Measurements from ENCODE around the gene AP1B1.
A peak's percentile ranks its signal among the peaks of the same experiment; 100 is the strongest.
"Not testable (repeated sequence)": the region's sequence is repeated elsewhere in the genome, so short reads cannot be mapped to it uniquely, and the experiment has no call there.

Gene AP1B1

DNA sequence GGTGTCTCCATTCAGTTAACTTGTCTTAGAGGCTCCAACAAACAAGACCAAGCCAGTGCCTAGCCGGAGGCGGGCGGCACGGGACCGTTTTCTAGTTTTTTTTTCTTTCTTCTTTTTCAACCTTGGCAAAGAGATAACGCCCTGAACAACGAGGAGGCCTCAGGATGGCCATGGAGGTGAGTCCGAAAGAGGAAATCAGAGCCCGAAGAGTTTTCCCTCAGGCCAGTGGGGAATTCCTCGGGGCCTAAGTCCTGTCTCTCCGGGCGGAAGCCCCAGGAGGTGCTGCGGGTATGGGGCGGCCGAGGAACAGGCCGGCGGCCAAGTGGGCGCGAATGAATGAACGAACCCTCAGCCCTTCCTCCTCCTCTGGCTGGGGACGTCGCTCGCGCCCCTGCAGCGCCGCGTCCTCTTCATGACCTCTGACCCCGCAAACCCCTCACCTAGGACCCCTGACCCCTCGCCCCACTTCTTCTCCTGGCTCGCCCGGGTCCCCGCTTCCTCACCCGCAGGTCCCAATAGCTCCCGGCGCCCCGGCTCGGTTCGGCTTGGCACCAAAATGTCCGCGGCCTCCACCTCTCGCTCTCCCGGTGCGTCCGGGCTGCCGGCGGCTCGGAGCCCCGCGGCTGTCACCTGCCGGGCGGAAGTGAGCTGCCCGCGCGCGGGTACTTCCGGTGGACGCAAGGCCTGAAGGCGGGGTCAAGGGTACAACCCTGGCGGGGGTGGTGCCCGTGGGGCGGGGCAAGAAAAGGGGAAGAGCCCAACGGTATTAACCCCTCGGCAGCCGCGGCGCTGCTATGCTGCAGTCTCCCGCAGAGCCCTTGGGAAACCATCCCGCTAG is at the start of gene AP1B1:
TSS of gene AP1B1 (minus strand) at position 650 of the 838 bp plus-strand sequence. CDS start 21,327 bp downstream, outside the sequence.
- peak; percentile 98 to 99 for ATAC-seq

DNA sequence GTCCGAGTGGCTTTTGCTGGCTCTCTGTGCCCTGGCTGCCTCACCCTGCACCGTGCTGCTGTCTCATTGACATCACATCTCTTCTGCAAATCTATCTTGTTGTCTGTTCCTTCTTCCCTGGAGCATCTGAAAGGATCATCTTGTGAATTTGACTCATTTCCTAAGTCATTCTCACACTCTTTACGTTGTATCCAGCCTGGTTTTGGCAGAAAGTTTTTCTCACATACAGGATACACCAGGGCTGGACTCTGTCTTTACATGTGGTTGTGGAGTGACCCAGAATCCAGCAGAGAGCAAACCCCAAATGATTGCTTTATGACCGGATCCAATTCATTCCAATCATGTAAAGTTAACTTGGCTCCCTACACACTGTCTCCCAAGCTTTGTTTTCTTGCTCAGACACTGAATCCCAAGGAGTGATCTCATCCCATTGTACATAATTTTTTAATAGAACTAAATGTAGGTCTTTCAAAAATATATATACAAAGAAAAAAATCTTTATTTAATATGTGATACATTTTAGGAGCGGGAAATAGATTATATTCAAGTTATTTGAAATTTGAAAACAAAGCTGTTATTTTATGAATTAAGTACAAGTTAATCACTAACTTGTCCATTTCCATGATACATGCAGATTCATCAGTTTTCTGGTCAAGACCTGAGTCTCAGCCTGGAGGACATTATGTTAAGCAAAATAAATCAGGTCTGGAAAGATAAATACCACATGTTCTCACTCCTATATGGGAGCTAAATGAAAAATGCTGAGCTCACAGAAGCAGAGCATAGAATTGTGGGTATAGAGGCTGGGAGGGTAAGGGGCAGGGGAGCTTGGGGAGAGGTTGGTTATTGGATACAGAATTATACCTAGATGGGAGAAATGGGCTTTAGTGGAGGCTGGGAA is 47.1 kb upstream of the AP1B1 start:
- ATAC-seq, result no peak

DNA sequence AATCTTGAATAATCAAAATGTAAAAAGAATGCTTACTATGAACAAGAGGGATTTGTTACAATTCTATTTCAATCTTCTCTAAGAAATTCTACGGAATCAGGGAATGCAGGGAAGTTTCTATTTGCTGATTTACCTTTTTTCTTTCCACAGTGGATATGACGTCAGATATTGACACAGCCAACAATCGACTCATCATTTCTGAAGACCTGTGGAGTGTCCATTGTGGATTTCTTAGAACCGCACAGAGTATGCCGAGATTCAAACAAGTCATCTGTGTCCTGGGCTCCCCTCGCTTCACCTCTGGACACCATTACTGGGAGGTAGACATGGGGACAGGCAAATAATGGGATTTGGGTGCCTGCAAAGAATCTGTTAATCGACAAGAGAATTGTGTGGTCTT is 45.9 kb upstream of the AP1B1 start:
- ATAC-seq, result no peak

DNA sequence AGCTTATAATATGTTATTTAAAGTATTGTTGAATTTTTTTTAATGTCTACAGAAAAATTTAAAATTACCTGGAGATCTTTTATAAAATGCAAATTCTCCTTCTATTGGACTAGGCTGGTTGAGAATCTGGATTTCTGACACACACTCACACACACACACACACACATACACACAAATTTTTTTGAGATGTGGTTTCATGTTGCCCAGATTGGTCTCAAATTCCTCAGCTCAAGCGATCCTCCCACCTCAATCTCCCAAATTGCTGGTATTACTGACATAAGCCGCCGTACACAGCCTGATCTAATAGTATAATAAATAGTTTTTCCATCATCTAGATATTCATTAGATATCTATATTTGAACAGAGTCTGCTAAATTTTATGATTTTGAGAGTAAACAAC is 45.5 kb upstream of the AP1B1 start:
- ATAC-seq, result no peak

DNA sequence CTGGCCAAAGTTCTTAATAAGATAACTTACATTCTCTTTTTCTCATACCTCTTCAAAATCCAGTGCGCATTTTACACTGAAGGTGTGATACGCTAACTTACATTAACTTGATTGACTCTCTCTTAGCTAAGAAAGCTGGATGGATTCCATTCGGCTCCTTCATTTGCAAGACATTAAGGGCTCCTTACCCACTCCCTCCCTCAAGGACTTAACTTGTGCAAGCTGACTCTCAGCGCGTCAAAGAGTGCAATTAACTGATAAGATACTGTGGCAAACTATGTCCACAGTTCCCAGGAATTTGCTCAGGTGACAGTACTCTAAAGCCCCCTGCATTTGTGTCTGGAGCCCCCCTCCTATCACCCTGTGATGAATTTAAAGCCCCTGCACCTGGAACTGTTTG is 43.6 kb upstream of the AP1B1 start:
- ATAC-seq, result no peak

DNA sequence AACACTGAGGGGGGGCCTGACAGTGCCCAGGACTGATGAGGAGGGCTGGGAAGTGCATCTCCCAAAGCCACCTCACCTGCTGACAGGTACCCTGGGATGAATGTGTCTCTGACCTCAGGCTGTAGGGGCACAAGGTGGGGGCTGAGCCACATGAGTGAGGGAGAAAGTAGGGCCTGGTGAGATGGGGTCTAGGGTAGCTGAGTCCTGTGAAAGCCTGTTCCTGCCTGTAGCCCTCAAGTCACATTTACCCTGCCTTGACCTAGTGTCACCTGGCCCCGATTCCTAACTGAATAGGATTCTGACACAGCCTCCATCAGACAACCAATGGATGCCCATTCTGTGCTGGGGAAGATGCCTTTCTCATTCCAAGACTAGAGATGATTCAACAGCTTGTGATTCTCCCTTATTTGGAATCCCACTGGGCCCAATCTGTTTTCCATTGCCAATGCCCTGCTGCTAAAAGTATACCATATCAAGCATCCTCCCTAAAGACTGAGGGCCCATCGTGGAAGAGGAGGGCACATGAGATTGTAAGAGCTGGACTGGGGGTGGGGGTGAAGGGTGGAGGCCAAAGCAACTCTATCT is 38.9 kb upstream of the AP1B1 start:
- ATAC-seq, result no peak

DNA sequence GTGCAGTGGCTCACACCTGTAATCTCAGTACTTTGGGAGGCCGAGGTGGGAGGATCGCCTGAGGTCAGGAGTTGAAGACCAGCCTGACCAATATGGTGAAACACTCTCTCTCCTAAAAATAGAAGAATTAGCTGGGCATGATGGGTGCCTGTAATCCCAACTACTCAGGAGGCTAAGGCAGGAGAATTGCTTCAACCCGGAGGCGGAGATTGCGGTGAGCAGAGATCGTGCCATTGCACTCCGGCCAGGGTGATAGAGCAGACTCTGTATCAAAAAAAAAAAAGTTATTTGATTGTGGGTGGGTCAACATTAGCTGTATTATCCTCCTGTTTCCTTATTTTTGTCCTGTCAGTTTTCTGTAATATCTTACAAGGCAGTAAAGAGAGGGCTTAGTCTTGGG is 38.1 kb upstream of the AP1B1 start:
- ATAC-seq, result no peak

DNA sequence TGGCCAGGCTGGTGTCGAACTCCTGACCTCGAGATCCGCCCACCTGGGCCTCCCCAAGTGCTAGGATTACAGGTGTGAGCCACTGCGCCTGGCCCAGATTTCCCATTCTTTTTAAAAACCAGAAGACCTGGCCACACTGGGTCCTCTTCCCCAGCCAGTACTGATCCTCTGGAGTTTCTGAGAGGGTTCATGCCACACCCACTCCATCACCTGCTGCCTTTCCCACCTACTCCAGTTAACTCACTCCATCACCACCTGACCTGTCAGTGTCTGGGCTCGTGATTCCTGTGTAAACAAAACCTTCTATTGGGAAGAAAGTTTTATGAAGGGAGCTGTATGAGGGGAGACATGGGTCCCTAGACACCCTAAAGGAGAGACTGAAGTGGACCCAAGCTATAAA is 30.3 kb upstream of the AP1B1 start:
- ATAC-seq, result not testable (repeated sequence)

DNA sequence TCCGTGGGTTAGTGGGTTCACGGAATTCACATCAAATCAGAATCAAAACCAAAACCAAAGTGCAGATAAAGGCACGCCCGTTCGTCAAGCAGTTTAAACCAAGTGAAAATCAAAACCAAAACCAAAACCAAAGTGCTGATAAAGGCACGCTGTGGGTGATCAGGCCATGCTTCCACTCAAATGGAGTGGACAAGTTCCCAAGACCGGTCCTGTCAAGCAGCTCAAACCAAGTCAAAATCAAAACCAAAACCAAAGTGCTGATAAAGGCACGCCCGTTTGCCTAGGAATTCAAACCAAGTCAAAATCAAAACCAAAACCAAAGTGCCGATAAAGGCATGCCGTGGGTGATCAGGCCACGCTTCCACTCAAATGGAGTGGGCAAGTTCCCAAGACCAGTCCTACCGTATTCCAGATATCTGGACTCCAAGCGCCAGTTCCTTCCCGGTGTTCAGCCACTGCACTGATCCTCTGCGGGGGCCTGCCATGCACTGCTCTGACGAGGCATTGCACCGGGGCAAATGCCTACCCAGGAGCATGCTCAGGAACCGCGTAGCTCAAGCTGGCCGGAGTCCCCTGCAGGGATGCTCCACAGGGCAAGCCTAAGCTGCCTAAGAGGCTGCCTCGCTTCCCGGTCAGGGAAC is 26.7 kb upstream of the AP1B1 start:
- peak; percentile 90 to 92 for ATAC-seq

DNA sequence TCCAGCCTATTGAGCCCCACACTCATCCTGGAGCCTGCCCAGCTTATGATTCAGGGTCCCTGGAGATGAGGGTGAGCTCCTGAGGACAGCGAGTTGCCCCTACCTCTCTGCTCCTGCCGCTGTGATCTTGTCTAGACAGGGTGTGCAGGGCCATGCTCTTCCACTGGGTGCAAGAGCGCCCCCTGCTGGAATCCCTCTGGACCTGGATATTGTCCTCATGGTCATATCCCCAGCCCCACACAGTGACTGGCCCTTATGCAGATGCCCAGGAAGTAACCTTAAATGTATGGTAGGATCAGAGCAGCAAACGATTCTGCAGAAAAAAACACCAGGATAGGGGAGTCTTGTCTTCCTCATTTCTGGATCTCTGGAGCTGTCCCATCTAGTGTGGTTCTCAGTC is 24.4 kb upstream of the AP1B1 start:
- peak; percentile 32 to 50 for ATAC-seq

DNA sequence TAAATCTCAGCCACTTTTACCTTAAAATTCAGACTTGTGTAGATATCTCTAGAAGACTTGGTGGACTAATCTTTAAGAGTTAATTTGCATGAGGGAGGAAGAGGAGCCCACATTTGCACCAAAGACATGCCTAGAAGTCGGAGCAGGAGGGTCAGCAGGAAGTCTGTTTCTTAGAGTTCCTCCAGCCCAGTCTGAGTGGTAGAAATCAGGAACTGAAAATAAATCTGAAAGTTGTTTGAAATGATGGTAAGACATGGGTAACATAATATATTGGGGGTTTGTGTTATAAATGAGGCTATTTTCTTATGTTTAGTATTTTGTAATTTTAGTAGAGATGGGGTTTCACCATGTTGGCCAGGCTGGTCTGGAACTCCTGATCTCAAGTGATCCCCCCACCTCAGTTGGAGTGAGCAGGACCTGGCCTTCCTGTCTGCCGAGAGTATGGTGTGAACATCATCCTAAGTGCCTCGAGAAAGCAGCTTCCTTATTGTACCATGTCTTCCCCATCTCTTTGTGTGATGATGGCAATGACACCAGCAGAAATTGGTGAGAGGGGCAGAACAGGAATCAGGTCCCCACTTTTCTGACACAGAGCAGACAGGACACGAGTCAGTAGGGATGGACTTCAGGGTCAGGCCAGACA is 23.3 kb upstream of the AP1B1 start:
- ATAC-seq, result not testable (repeated sequence)

DNA sequence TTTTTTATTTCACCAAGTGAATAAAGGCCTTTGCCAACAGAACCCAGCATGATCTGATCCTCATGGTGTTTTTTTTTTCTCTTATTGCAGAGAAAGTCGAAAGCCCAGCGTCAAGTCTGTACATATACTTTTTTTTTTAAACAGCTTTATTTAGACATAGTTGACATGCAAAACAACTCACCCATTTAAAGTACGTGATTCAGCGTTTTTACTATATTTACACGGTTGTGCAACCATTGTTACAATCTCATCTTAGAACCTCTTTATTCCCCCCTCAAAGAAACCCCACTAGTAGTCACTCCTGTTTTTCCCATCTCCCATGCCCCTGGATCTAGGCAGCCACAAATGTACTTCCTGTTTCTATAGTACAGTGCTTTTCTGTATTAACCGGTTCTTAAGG is 20.6 kb upstream of the AP1B1 start:
- no peak for ATAC-seq

DNA sequence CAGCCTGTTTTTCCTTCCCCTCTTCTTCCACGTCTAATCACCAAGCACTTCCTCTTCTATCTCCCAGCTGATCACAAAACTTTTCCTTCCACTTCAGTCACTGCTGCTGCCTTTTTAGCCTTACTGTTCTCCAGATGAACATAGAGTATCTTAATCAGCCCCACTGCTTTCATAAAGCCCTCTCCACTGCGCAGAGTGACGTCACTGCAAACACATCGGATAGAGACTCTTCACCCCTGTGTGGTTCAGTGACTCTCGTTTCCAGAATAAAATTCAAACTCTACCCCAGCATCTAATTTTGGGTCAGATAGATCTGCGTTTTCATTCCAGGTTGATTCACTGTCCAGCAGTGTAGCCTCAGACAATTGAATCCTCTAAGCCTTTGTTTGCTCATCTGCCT is 13.2 kb upstream of the AP1B1 start:
- ATAC-seq, result not testable (repeated sequence)

DNA sequence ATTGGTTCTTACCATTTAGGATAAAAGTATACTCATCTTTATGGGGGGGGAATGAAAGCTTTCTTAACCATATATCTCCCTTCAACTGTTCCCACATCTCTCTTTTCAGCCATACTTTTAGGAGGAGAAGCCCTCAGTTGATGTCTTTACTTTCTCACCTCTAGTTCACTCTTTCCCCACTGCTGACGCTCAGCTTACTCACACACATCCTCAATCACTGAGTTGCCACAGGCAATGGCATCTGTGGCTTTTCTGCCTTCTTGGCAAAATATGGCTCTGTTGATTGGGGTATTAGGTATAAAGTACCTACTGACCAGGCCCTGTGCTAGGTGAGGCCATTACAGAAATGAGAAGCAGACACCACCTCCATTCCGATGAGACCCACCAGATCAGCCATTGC is 12.2 kb upstream of the AP1B1 start:
- no peak for ATAC-seq

DNA sequence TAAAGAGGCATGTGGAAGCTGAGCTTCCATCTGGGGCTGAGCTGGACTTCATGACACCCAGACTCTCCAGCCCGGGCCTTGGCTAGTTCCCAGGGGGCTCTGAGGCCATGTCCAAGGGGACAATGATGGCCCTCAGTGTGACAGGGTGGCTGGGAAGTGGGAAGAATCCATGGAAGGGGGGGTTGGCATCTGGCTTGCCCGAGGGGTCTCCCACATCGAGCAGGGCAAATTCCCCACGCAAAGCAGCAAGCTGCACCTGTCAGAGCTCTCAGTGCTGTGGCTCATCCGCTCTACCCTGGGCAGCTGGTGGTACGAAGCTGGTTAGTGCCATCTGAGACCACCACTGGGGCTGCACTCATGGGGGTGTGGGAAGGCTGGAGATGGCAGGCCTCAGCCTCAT is 9.4 kb upstream of the AP1B1 start:
- ATAC-seq, result no peak

DNA sequence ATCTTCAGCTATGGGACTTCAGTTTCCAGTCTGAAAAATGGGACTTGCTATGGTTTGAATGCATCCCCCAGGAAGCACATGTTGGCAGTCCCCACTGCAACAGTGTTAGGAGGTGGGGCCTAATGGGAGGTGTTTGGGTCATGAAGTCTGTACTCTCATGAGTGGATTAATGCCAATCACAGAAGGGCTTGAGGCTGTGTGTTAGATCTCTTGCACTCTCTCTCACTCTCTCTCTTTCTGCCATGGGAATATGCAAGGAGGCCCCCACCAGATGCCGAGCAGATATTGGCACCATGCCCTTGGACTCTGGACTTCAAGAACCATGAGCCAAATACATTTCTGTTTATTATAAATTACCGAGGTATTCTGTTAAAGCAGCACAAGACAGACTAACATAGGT is 7.8 kb upstream of the AP1B1 start:
- no peak for ATAC-seq

DNA sequence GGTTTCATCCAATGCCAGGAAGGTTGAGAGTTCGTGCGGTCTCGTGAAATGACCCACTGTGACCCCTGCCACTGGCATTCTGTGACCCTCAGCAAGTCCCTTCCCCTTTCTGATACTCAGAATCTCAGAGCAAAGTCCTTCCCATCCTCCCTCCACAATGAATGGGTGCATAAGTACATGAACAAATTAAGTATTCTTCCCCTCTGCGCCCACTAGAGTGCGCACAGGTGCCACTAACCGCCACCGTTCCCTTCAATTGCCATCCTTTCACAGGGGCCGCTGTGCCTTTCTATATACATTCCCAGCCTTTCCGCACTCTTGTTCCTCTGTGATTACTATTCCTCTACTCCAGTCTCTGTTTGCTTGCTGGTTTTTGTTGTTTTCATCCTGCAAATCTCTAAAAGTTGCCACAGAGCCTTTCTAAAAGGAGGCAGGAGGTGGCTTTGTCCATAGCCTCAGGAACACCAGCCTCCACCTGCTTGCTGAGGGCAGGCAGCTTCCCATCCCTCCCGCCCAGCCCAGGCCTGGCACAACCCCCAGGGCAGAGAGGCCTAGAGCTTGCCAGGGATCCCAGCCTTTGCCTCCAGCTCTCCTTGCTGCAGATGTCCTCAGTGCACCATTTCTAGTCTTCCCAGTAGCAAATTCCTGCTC is 6.7 kb upstream of the AP1B1 start:
- peak; percentile 89 for ATAC-seq

DNA sequence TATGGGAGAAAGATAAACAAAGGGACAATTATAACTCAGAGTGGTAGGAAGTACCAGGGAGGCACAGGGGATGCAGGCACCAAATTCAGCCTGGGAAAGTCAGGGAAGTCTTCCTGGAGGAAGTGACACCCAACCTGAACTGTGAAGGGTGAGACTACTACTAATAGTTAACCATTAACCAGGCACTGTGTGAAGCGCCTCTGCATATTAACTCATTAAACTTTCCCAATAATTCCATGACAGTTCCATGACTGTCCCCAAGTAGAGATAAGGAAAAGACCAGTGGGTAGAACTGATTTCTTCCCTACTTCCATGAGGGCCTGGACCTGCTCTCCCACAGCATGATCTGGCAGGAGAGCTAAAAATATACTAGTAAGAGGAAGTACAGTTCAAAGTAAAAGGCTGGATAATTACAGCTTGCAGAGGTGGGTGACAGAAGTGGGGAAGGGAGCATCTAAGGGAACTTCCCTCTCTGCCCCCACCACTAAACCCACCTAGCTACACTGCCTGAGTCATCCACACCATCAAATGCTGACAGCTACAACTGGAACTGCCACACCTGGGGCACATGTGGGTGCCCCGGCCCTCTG is 4.7 kb upstream of the AP1B1 start:
- ATAC-seq, result no peak

DNA sequence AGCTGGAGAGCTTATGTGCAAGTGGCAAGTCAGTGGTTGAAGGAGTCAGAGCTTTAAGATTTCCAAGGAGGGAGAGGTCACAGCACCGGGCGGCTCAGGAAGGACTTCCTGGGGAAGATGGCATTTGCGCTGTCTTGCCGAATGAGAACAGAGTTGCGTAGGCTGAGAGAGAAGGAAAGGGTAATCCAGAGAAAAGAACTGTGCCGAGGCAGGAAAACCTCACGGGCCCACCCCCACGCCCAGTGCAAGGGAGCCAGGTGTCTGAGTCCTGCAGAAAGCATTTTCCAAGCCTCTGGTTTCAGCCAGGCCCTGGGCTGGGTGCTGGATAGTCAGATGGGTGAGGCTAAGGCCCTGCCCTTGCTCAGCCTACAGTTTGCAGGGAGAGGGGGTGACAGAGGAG is 3.2 kb upstream of the AP1B1 start:
- ATAC-seq, result no peak

DNA sequence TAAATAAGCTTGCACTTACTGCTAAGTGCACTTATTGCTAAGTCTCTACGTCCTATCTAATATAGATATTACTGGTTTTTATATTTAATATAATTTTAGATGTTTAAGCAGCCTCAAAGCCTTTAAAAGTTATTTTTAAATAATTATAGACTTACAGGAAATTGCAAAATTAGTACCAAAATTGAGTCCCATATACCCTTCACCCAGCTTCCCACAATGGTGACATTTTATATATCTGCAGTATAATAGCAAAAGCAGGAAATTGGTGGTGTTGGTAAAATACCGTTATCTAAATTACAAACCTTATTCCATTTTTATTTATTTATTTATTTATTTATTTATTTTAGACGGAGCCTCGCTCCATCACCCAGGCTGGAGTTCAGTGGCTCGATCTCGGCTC is 1.9 kb upstream of the AP1B1 start:
- no peak for ATAC-seq

DNA sequence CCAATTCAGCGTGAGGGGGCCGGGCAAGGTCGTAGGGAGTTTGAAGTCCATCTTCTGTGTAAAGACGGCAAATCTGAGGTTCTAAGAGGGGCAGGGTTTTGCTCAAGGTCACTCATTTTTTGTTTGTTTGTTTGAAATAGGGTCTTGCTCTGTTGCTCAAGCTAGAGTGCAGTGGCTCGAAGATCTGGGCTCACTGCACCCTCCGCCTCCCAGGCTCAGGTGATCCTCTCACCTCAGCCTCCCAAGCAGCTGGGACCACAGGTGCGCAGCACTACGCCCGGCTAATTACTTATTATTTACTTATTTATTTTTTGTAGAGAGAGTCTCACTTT is 355 bp upstream of the AP1B1 start:
- peak in 1 of 2 donors; percentile 3 for ATAC-seq

DNA sequence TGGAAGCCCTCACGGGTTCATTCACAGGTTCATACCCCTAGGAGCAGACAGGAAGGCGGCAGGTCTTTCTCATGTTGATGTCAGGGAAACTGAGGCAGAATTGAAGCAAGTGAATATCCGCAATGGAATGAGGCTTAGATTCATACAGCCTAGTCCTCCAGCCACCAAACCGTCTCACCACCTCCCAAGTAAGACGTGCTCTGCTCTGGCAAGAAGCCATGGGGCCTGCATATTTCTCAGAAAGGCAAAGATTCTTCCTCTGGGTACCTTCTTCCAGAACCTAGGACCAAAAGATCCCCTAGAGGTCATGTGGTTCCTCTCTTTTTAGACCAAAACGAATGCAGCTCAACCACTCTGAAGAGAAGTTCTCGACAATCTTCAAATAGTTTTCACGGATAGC is 1.7 kb downstream of the AP1B1 start:
- ATAC-seq, result no peak

All from activated CD4-positive, CD25-positive, alpha-beta regulatory T cell treated with anti-CD3 and anti-CD28 coated beads, Interleukin-2, amount 50 U/mL, for 24 hours (primary cell).